Common myeloid progenitor, CD34-positive (primary cell): Measurements from ENCODE around the gene MSMO1.

Experiments
- CTCF ChIA-PET: fragments of 350-600 bp; sonication (Branson Sonifier 250); formaldehyde crosslinking; loops from one replicate; lab custom pipeline; 2021; ENCODE audit warnings: antibody characterized with exemption; lab: Charles Lee
- POLR2A ChIA-PET: fragments of 350-600 bp; sonication (Branson Sonifier 250); formaldehyde crosslinking; loops from one replicate; lab custom pipeline; 2021; ENCODE audit warnings: antibody characterized with exemption; lab: Charles Lee
- DNase-seq, 3 donors: peaks; one replicate each; pipeline versions ENCODE4 v3.0.0 to v3.0.0-alpha.2; 2013
- H3K27ac ChIP-seq, 2 experiments: 1 replicate in 1 of 2; 2 replicates in 1 of 2; pipeline ENCODE4 v1.7.0; 2013; ENCODE audit warnings: inconsistent platforms in 2 of 2, low read length in 2 of 2, mild to moderate bottlenecking in 2 of 2, low read depth in 1 of 2, moderate library complexity in 1 of 2; ENCODE audit not compliant: severe bottlenecking in 2 of 2, insufficient read depth in 1 of 2, poor library complexity in 1 of 2
- H3K27me3 ChIP-seq, 5 experiments: replicated peaks in 2 of 5; 1 replicate in 3 of 5; 2 replicates in 2 of 5; pipeline versions ENCODE4 v1.6.1 to v1.7.0; 2013; ENCODE audit warnings: low read length in 4 of 5, mild to moderate bottlenecking in 2 of 5, moderate library complexity in 2 of 5, inconsistent platforms in 1 of 5; ENCODE audit not compliant: insufficient read depth in 5 of 5, control insufficient read depth in 4 of 5
- H3K36me3 ChIP-seq, 4 experiments: 1 replicate in 2 of 4; 2 replicates in 2 of 4; pipeline versions ENCODE4 v1.6.1 to v1.7.0; 2013; ENCODE audit warnings: low read length in 3 of 4, control low read depth in 1 of 4, mild to moderate bottlenecking in 1 of 4; ENCODE audit not compliant: control insufficient read depth in 4 of 4, insufficient read depth in 4 of 4
- H3K4me1 ChIP-seq, 4 experiments: 1 replicate in 3 of 4; 2 replicates in 1 of 4; pipeline versions ENCODE4 v1.6.1 to v1.7.1; 2013; ENCODE audit warnings: low read length in 3 of 4, mild to moderate bottlenecking in 3 of 4, control low read depth in 1 of 4, inconsistent platforms in 1 of 4, moderate library complexity in 1 of 4; ENCODE audit not compliant: control insufficient read depth in 4 of 4, insufficient read depth in 4 of 4; ENCODE audit errors: control extremely low read depth in 1 of 4
- H3K4me3 ChIP-seq, 7 experiments: 1 replicate in 4 of 7; 2 replicates in 3 of 7; pipeline versions ENCODE4 v1.5.1 to v1.7.0; 2013; ENCODE audit warnings: mild to moderate bottlenecking in 7 of 7, low read length in 6 of 7, moderate library complexity in 6 of 7, inconsistent platforms in 2 of 7, low read depth in 2 of 7, control low read depth in 1 of 7; ENCODE audit not compliant: insufficient read depth in 4 of 7, control insufficient read depth in 1 of 7; ENCODE audit errors: extremely low read depth in 1 of 7
- H3K9me3 ChIP-seq, 5 experiments: 1 replicate in 4 of 5; 2 replicates in 1 of 5; pipeline versions ENCODE4 v1.6.1 to v1.7.1; 2013; ENCODE audit warnings: low read length in 4 of 5, mild to moderate bottlenecking in 2 of 5, inconsistent platforms in 1 of 5, low read depth in 1 of 5, moderate library complexity in 1 of 5; ENCODE audit not compliant: control insufficient read depth in 4 of 5, insufficient read depth in 2 of 5; ENCODE audit errors: control extremely low read depth in 1 of 5
- WGBS: methylation state at CpG from one replicate; pipeline ENCODE4 v1.1.5; 2013; ENCODE audit not compliant: insufficient coverage; 5-methylcytosine and 5-hydroxymethylcytosine counted together

The MSMO1 gene

DNA sequence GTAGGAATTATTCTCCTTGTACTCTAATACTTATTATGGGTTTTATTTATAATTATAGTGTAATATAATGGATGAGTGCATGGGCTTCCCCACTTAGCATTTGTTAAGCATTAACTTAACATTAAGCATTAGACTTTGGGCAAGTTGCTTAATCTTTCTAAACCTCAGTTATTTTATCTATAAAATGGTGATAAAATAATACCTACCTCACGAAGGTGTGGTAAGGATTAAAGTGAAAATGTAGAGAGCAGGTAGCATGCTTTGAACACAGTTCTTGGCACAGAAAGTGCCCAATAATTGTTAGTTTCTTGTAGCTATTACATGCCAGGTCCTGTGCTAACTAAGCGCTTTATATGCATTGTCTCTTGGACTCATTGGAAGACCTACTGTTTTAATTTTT is 2.6 kb downstream of the MSMO1 start:
- ChIA-PET CTCF (interaction anchor here (1.2 to 2.0 kb wide), 2 partner anchors 11 to 13 kb away, joined by 3 to 5 read pairs; no protein-coding TSS in a partner anchor), POLR2A (interaction anchor here (0.6 kb wide), 1 partner anchor 108 kb away, joined by 5 read pairs; no protein-coding TSS in a partner anchor)
- no peaks in the 10 kb centered on the region for H3K27me3 ChIP-seq
- DNase-seq = no peak
- WGBS = 100% methylated on average over 2 of the region's 2 CpGs
- H3K4me3 ChIP-seq = peak overlapping the region in 2 of 7 experiments; percentile 9 to 96
- no peak overlapping the region for H3K27ac ChIP-seq
- H3K36me3 ChIP-seq = peaks cover 0 to 48% (median 12%) of the 10 kb centered on the region in 4 experiments
- peaks cover 16 to 56% (median 23%) of the 10 kb centered on the region in 4 experiments for H3K4me1 ChIP-seq
- H3K9me3 ChIP-seq = peaks cover 0 to 3% (median 0%) of the 10 kb centered on the region in 5 experiments

DNA sequence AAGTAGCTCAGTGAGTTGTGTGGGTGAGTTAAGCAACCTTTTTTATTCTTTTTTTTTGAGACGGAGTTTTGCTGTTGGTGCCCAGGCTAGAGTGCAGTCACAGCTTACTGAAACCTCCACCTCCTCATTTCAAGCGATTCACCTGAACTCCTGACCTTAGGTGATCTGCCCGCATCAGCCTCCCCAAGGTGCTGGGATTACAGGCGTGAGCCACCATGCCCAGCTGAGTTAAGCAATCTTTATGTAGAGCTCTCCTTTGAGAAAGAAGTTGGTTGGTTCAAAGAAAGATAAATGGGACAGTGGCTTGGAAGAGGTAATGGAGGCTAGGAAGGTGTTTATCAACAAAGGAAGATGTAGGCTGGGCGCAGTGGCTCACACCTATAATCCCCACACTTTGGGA is 3.2 kb downstream of the MSMO1 start:
- peak overlapping the region in 1 of 2 experiments; percentile 38 for H3K27ac ChIP-seq
- peaks cover 2 to 54% (median 14%) of the 10 kb centered on the region in 4 experiments for H3K36me3 ChIP-seq
- ChIA-PET POLR2A (interaction anchor here (0.7 kb wide), 1 partner anchor 233 kb away, joined by 7 read pairs; no protein-coding TSS in a partner anchor), CTCF (interaction anchor here (1.2 to 1.4 kb wide), 2 partner anchors 13 to 200 kb away, joined by 3 read pairs; no protein-coding TSS in a partner anchor)
- DNase-seq = no peak
- no peaks in the 10 kb centered on the region for H3K9me3 ChIP-seq
- no peaks in the 10 kb centered on the region for H3K27me3 ChIP-seq
- WGBS = 97% methylated on average over 3 of the region's 5 CpGs
- H3K4me1 ChIP-seq = peaks cover 16 to 56% (median 23%) of the 10 kb centered on the region in 4 experiments
- H3K4me3 ChIP-seq = peak overlapping the region in 1 of 7 experiments; percentile 96

DNA sequence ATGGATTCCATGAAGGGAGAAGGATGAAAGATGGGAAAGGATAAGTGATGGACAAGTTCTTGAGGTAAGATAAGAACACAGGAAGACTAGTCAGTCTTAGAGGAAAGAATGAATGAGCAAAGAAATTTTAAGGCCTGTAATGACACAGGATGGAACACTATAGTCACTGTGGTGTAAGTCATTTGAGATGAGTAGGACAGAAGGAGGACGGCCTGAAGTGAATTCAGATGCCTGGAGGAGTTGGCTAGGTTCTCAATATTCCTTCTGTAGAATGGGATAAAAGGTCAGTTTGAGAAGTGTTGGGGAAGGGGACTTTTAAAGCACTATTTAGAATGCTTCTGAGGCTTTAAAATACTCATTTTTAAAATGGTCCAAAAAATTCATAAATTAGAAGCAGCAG is 3.9 kb downstream of the MSMO1 start:
- Histone ChIP-seq H3K9me3 (no peaks in the 10 kb centered on the region), H3K27ac (no peak overlapping the region), H3K4me1 (peaks cover 12 to 49% (median 17%) of the 10 kb centered on the region in 4 experiments), H3K27me3 (no peaks in the 10 kb centered on the region), H3K4me3 (peak overlapping the region in 1 of 7 experiments; percentile 96), H3K36me3 (peaks cover 3 to 56% (median 14%) of the 10 kb centered on the region in 4 experiments)
- ChIA-PET POLR2A (interaction anchor here (0.7 kb wide), 1 partner anchor 234 kb away, joined by 7 read pairs; no protein-coding TSS in a partner anchor), CTCF (interaction anchor here (1.4 kb wide), 1 partner anchor 200 kb away, joined by 3 read pairs; no protein-coding TSS in a partner anchor)
- peak in 2 of 3 donors; percentile 17 to 26 for DNase-seq
- WGBS = 71% methylated on average over 1 of the region's 1 CpG

DNA sequence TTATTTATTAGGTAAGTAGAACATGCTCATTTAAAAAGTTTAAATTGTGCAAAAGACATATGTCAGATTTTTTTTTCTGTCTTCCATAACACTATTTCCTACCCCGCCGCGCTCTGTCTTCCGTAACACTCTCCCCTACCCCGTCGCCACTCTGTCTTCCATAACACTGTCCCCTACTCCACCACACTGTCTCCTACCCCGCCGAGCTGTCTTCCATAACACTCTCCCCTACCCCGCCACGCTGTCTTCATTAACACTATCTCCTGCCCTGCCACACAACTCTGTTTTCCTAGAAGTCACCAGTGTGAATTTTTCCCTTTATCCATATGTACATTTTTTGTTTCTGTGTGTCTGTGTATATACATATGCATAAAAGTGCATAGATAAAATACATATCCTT is 4.4 kb downstream of the MSMO1 start:
- DNase-seq = no peak
- no peaks in the 10 kb centered on the region for H3K9me3 ChIP-seq
- ChIA-PET POLR2A (no interaction called here), CTCF (interaction anchor here (1.4 kb wide), 1 partner anchor 201 kb away, joined by 3 read pairs; no protein-coding TSS in a partner anchor)
- H3K27me3 ChIP-seq = no peaks in the 10 kb centered on the region
- peak overlapping the region in 1 of 7 experiments; percentile 96 for H3K4me3 ChIP-seq
- peak overlapping the region in 1 of 2 experiments; percentile 18 for H3K27ac ChIP-seq
- H3K4me1 ChIP-seq = peaks cover 10 to 49% (median 16%) of the 10 kb centered on the region in 4 experiments
- WGBS = no CpG with 5 or more reads among the region's 10 CpGs
- peaks cover 3 to 60% (median 14%) of the 10 kb centered on the region in 4 experiments for H3K36me3 ChIP-seq

DNA sequence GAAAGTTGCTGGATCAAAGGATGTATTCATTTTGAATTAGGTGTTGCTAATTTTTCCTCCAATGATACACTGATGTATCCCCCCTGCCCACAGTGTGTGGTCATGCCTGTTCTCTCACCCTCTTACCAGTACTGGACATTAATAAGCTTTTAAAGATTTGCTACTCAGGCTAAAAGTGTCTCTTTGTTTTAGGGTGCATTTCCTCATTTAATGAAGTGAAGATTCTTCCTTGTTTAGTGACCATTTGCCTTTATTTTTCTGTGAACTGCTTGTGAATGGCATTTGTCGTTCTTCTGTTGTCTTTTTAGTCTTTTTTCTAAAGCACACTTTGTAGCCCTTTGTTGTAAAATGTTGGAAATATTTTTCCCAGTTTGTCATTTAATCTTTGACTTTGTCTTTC is 5.0 kb downstream of the MSMO1 start:
- Histone ChIP-seq H3K4me1 (peaks cover 10 to 49% (median 16%) of the 10 kb centered on the region in 4 experiments), H3K9me3 (no peaks in the 10 kb centered on the region), H3K36me3 (peaks cover 3 to 66% (median 18%) of the 10 kb centered on the region in 4 experiments), H3K27me3 (no peaks in the 10 kb centered on the region), H3K27ac (peak overlapping the region in 1 of 2 experiments; percentile 18), H3K4me3 (peak overlapping the region in 1 of 7 experiments; percentile 96)
- no CpG with 5 or more reads among the region's 1 CpG for WGBS
- DNase-seq = no peak
- CTCF ChIA-PET = interaction anchor here (0.6 kb wide), 1 partner anchor 13 kb away, joined by 3 read pairs; no protein-coding TSS in a partner anchor
- POLR2A ChIA-PET = no interaction called here

DNA sequence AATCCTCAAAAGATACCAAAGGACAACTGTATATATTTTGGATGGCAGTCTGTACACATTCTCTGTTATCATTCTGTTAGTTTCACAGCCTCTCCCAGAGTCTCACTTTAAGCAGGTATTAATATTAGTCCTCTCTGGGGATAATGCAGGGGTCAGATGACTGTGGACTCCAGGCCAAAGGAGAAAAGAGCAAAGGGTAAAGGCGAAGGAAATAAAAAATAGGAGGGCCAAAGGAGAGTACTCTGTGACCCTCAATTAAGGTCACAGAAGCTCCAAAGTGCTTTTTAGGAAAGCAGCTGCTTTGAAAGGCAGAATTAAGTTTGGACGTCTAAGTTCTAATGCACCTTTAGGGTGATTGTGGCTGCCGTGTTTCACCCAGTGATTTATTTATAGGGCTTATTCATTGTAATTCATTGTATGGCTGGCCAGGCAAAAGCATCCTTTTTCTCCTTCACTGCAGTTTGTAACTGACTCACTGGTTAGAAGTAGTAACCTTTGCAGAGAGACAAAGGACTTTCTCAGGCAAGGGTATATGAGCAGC is 7.8 kb downstream of the MSMO1 start:
- Histone ChIP-seq H3K9me3 (no peaks in the 10 kb centered on the region), H3K36me3 (peaks cover 7 to 79% (median 29%) of the 10 kb centered on the region in 4 experiments), H3K27ac (no peak overlapping the region), H3K4me1 (peaks cover 0 to 39% (median under 1%) of the 10 kb centered on the region in 4 experiments), H3K4me3 (no peak overlapping the region), H3K27me3 (no peaks in the 10 kb centered on the region)
- DNase-seq = no peak
- POLR2A ChIA-PET = no interaction called here
- 96% methylated on average over 3 of the region's 3 CpGs for WGBS
- CTCF ChIA-PET = no interaction called here

DNA sequence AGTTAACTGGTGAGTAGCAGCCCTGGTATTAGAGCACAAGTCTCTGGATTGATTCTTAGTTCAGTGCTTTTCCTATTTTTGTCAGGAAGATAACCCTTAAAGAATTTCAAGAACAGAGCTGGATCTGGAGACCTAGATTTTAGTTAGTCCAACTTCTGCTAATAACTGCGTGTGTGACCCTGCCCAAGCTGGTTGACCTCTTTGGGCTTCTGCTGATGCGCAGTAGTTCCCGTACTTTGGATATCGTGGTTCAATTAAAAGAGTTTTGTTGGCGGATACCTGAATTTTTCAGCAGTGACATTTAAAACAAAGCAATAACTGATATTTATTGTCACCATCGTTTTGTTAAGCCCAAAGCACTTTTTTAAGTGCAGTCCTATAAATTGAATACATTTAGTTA is 9.3 kb downstream of the MSMO1 start:
- no peaks in the 10 kb centered on the region for H3K27me3 ChIP-seq
- no peaks in the 10 kb centered on the region for H3K9me3 ChIP-seq
- CTCF ChIA-PET = no interaction called here
- H3K4me3 ChIP-seq = no peak overlapping the region
- peaks cover 7 to 75% (median 32%) of the 10 kb centered on the region in 4 experiments for H3K36me3 ChIP-seq
- DNase-seq = no peak
- H3K27ac ChIP-seq = no peak overlapping the region
- peaks cover 0 to 25% (median under 1%) of the 10 kb centered on the region in 4 experiments for H3K4me1 ChIP-seq
- WGBS = 100% methylated on average over 1 of the region's 6 CpGs
- POLR2A ChIA-PET = no interaction called here
